MCF 10A (cell line): ENCODE results near the gene GNG5. TPM values are rescaled to one million over a fixed set of nuclear protein-coding genes. Genes with fewer than 3 reads are reported as not detected.
"Not testable (repeated sequence)": the region's sequence is repeated elsewhere in the genome, so short reads cannot be mapped to it uniquely, and the experiment has no call there.

ENCODE experiments used
- BruUV-seq: library from RNA; stranded (reverse); fragments of 400-500 nt; replicated peaks from 2 replicates; lab custom pipeline; 2021; lab: Mats Ljungman, UMichigan
- CTCF ChIA-PET: fragments of 300-600 bp; sonication (Branson Sonifier 250); formaldehyde crosslinking; extraction: SDS; loops from one replicate; lab custom pipeline; 2021; ENCODE audit warnings: antibody characterized with exemption, inconsistent platforms; lab: Yijun Ruan, JAX
- POLR2A ChIA-PET: fragments of 300-600, 350-650 bp; sonication (Branson Sonifier 250); formaldehyde crosslinking; extraction: SDS; loops from one replicate; lab custom pipeline; 2020; ENCODE audit warnings: antibody characterized with exemption, inconsistent platforms; lab: Yijun Ruan, JAX
- DNase-seq: peaks from one replicate; pipeline ENCODE4 v3.0.0-alpha.2; 2018; ENCODE audit not compliant: unreplicated experiment
- H3K27ac Mint-ChIP-seq: one replicate; pipeline ENCODE4 v1.8.0; 2022; ENCODE audit warnings: mild to moderate bottlenecking, low read depth, mixed read lengths; ENCODE audit not compliant: unreplicated experiment
- H3K27me3 Mint-ChIP-seq: one replicate; pipeline ENCODE4 v1.8.0; 2022; ENCODE audit warnings: mixed read lengths; ENCODE audit not compliant: insufficient read depth, unreplicated experiment
- H3K36me3 Mint-ChIP-seq: one replicate; pipeline ENCODE4 v1.8.0; 2022; ENCODE audit warnings: mild to moderate bottlenecking, moderate library complexity, mixed read lengths; ENCODE audit not compliant: insufficient read depth, unreplicated experiment
- H3K4me1 Mint-ChIP-seq: one replicate; pipeline ENCODE4 v1.8.0; 2022; ENCODE audit warnings: mixed read lengths; ENCODE audit not compliant: insufficient read depth, unreplicated experiment
- H3K4me3 Mint-ChIP-seq: one replicate; pipeline ENCODE4 v1.8.0; 2022; ENCODE audit warnings: mild to moderate bottlenecking, moderate library complexity, mixed read lengths; ENCODE audit not compliant: unreplicated experiment
- H3K9me3 Mint-ChIP-seq: one replicate; pipeline ENCODE4 v1.8.0; 2022; ENCODE audit warnings: mixed read lengths; ENCODE audit not compliant: unreplicated experiment
- CTCF ChIP-seq: fragments of 200-600 bp; IDR thresholded peaks from one replicate; pipeline ENCODE4 v1.8.0; 2022; ENCODE audit warnings: antibody characterized with exemption, mild to moderate bottlenecking; ENCODE audit not compliant: unreplicated experiment
- intact Hi-C: fragments of 100-400 bp; cut with micrococcal nuclease; formaldehyde crosslinking; loops from 2 replicates; pipeline ENCODE4 v1.14.1; 2022
- total RNA-seq: library from RNA; stranded (reverse); gene quantifications from 2 replicates; pipeline ENCODE4 v1.2.3, GENCODE V29; 2022

GNG5 gene
- total RNA-seq, 1 experiment from 2014 or later, result 121 TPM

- Mint-ChIP-seq H3K4me1 (peaks cover 12% of the 10 kb centered on the region), H3K36me3 (peaks cover 16% of the 10 kb centered on the region), H3K27me3 (no peaks in the 10 kb centered on the region), H3K4me3 (no peak overlapping the region), H3K9me3 (peaks cover 9% of the 10 kb centered on the region), H3K27ac (no peak overlapping the region)
- no peak for TF ChIP-seq CTCF
- ChIA-PET CTCF (interaction anchor here (0.9 to 1.2 kb wide), 2 partner anchors 14 to 112 kb away, joined by 3 to 5 read pairs; no protein-coding TSS in a partner anchor), POLR2A (interaction anchor here (0.6 to 2.4 kb wide), 3 partner anchors 29 to 65 kb away, joined by 3 to 11 read pairs (median 4); partner anchors contain the start of genes CTBS and RPF1)
- no TSS peak for BruUV-seq
- intact Hi-C loops, result no loop called here
- DNase-seq, result no peak
Measured at GRCh38 chr1:84508510-84508909, 2.1 kb upstream of the GNG5 start.

GRCh38 chr1:84507887-84508286 is 1.5 kb upstream of the GNG5 start:
- intact Hi-C loops, result loop anchor here (2.0 kb wide), 1 partner anchor 65 kb away; no protein-coding TSS in a partner anchor
- H3K27me3 Mint-ChIP-seq, H3K4me3 Mint-ChIP-seq, H3K9me3 Mint-ChIP-seq, DNase-seq, BruUV-seq, H3K27ac Mint-ChIP-seq: not testable (repeated sequence)
- ChIA-PET CTCF (interaction anchor here (0.8 to 1.2 kb wide), 2 partner anchors 14 to 246 kb away, joined by 3 to 5 read pairs; no protein-coding TSS in a partner anchor), POLR2A (interaction anchor here (0.7 to 5.3 kb wide), 5 partner anchors 12 to 295 kb away, joined by 3 to 104 read pairs (median 8); partner anchors contain the start of genes CTBS and RPF1)
- peaks cover 16% of the 10 kb centered on the region for H3K36me3 Mint-ChIP-seq
- peaks cover 18% of the 10 kb centered on the region for H3K4me1 Mint-ChIP-seq

GRCh38 chr1:84506729-84507453 is 510 bp upstream of the GNG5 start:
- BruUV-seq, result TSS peak; percentile 69
- H3K27me3 Mint-ChIP-seq, result no peaks in the 10 kb centered on the region
- TF ChIP-seq CTCF, result no peak
- DNase-seq, result no peak
- H3K27ac Mint-ChIP-seq, result peak overlapping the region; percentile 94
- H3K36me3 Mint-ChIP-seq, result peaks cover 21% of the 10 kb centered on the region
- peak overlapping the region; percentile 94 for H3K4me3 Mint-ChIP-seq
- H3K4me1 Mint-ChIP-seq, result peaks cover 18% of the 10 kb centered on the region
- ChIA-PET CTCF (interaction anchor here (0.8 to 1.2 kb wide), 6 partner anchors 66 to 432 kb away, joined by 3 to 4 read pairs (median 3); partner anchors contain the start of gene CTBS), POLR2A (interaction anchor here (0.7 to 5.3 kb wide), 25 partner anchors 9 to 692 kb away, joined by 3 to 104 read pairs (median 7); partner anchors contain the start of genes CTBS and RPF1)
- peaks cover 9% of the 10 kb centered on the region for H3K9me3 Mint-ChIP-seq
- intact Hi-C loops, result loop anchor here (1.0 to 2.0 kb wide), 4 partner anchors 64 to 113 kb away; partner anchors contain the start of gene CTBS

- no TSS peak for BruUV-seq
Measured at GRCh38 chr1:84505493-84506001, 834 bp downstream of the GNG5 start.

More at GRCh38 chr1:84505493-84506001, 834 bp downstream of the GNG5 start:
- Mint-ChIP-seq H3K27ac (peak overlapping the region; percentile 94), H3K36me3 (peaks cover 34% of the 10 kb centered on the region), H3K4me1 (peaks cover 31% of the 10 kb centered on the region), H3K9me3 (peaks cover 9% of the 10 kb centered on the region), H3K27me3 (no peaks in the 10 kb centered on the region), H3K4me3 (peak overlapping the region; percentile 94)
- CTCF ChIA-PET, result interaction anchor here (0.5 to 1.0 kb wide), 4 partner anchors 25 to 299 kb away, joined by 3 to 4 read pairs (median 3); partner anchors contain the start of gene CTBS
- intact Hi-C loops, result loop anchor here (1.0 to 2.0 kb wide), 5 partner anchors 63 to 248 kb away; partner anchors contain the start of gene CTBS
- POLR2A ChIA-PET, result interaction anchor here (0.7 to 5.3 kb wide), 26 partner anchors 10 to 815 kb away, joined by 3 to 104 read pairs (median 6); partner anchors contain the start of genes CTBS and RPF1
- peak; percentile 70 for DNase-seq
- TF ChIP-seq CTCF, result no peak
